HG03457 (cell line): ENCODE data around the gene GCKR.
"Not testable (repeated sequence)": the region's sequence is repeated elsewhere in the genome, so short reads cannot be mapped to it uniquely, and the experiment has no call there.

ENCODE experiments used
- ATAC-seq: cut with Tn5 transposase; IDR thresholded peaks from one replicate; pipeline ENCODE4 v1.9.1; 2021; ENCODE audit warnings: moderate number of reproducible peaks; ENCODE audit not compliant: unreplicated experiment

Gene GCKR

GRCh38 chr2:27509326-27509725 lies 12.7 kb downstream of the GCKR start:
- ATAC-seq: no peak

- ATAC-seq: no peak
Measured at GRCh38 chr2:27518113-27518781, 21.6 kb downstream of the GCKR start.

- no peak for ATAC-seq
Measured at GRCh38 chr2:27518782-27519113, 22.1 kb downstream of the GCKR start.

- no peak for ATAC-seq
Measured at GRCh38 chr2:27520316-27520715, 23.7 kb downstream of the GCKR start.

GRCh38 chr2:27522400-27522945 lies 25.8 kb downstream of the GCKR start:
- ATAC-seq: no peak

- ATAC-seq: no peak
Measured at GRCh38 chr2:27527182-27527581, 30.5 kb downstream of the GCKR start.

GRCh38 chr2:27531983-27532382 lies 35.3 kb downstream of the GCKR start:
- no peak for ATAC-seq

- ATAC-seq: no peak
Measured at GRCh38 chr2:27537287-27537686, 40.6 kb downstream of the GCKR start.

GRCh38 chr2:27538839-27539450 lies 42.3 kb downstream of the GCKR start:
- ATAC-seq: not testable (repeated sequence)

- ATAC-seq: not testable (repeated sequence)
Measured at GRCh38 chr2:27539649-27540048, 43.0 kb downstream of the GCKR start.

GRCh38 chr2:27544143-27544821 lies 47.6 kb downstream of the GCKR start:
- no peak for ATAC-seq

DNA sequence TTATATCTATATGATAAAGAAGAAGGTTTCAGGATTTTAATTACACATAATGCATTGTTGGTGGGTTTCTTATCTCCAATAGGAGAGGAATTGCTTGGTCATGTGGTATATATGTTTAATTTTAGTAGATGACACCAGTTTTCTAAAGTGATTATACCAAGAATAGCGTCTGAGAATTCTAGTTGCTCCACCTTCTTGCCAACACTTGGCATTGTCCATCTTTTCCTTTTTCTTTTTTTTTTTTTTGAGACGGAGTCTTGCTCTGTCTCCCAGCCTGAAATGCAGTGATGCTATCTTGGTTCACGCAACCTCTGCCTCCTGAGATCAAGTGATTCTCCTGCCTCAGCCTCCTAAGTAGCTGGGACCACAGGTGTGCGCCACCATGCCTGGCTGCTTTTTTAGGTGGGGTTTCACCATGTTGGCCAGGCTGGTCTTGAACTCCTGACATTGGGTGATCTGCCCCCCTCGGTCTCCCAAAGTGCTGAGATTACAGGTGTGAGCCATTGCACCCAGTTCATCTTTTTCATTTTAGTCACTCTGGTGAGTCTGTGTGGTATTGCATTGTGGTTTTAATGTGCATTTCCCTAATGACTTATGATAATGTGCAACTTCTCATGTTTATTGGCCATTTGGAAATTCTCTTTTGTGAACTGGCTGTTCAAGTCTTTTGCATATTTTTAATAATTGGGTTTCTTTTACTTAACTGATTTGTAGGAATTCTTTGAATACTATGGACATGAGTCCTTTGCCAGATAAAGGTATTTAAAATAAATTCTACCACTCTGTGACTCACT lies 48.9 kb downstream of the GCKR start:
- ATAC-seq: no peak

DNA sequence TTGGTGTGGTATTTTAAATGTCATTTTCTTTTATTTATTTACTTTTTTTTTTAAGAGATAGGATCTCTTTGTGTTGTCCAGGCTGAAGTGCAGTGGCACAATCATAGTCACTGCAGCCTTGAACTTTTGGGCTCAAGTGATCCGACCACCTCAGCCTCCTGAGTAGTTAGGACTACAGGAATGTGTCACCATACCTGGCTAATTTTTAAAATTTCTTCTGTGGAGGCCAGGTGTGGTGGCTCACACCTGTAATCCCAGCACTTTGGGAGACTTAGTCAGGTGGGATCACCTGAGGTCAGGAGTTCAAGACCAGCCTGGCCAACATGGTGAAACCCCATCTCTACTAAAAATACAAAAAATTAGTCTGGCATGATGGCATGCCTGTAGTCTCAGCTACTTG lies 52.7 kb downstream of the GCKR start:
- ATAC-seq: no peak

GRCh38 chr2:27551514-27551913 lies 54.9 kb downstream of the GCKR start:
- ATAC-seq: no peak

- ATAC-seq: no peak
Measured at GRCh38 chr2:27552941-27553340, 56.3 kb downstream of the GCKR start.

DNA sequence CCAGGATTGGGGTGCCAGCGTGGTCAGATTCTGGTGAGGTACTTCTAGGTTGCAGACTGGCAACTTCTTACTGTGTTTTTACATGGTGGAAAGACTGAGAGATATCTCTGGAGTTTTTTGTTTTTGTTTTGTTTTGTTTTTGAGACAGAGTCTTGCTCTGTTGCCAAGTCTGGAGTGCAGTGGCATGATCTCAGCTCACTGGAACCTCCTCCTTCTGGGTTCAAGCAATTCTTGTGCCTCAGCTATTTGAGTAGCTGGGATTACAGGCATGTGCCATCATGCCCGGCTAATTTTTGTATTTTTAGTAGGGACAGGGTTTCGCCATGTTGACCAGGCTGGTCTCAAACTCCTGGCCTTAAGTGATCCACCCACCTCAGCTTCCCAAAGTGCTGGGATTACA lies 57.8 kb downstream of the GCKR start:
- ATAC-seq: not testable (repeated sequence)

DNA sequence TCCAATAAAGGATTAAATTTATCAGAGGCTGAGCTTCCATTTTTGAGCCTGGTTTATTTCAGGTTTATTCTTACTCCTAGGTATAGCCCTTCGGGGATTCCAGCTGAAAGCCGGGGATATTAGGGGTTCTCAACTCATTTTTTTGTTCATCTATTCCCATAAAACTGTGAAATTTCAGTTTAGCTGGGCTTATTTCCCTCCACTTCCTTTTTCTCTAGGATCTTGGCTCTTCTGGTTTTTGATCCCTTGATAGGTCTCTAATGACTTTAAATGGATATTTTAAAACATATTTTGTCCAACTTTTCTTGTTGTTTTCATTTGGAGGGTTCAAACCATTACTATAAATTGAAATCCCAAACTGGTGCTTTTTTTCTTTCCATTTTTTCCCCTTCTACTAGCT lies 62.6 kb downstream of the GCKR start:
- ATAC-seq: no peak

- no peak for ATAC-seq
Measured at GRCh38 chr2:27561060-27561459, 64.4 kb downstream of the GCKR start.

DNA sequence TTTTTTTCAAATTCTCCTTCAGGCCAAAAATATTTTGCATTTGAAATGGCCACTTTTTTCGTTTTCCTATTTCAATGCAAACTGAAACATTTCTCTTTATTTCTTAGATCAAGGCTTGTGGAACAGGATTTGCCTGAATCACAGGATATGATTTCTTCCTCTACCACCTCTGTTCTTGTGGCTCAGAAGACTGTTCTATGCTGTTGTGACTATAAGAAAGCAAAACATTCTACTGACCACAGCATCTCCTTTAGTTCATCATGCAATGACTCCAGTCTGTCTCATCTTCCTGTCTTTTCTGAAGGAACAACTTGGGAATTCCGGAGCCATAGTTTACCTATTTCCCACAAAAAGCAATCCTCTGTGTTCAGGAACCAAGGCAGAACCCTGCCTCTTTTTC lies 70.0 kb downstream of the GCKR start:
- no peak for ATAC-seq

DNA sequence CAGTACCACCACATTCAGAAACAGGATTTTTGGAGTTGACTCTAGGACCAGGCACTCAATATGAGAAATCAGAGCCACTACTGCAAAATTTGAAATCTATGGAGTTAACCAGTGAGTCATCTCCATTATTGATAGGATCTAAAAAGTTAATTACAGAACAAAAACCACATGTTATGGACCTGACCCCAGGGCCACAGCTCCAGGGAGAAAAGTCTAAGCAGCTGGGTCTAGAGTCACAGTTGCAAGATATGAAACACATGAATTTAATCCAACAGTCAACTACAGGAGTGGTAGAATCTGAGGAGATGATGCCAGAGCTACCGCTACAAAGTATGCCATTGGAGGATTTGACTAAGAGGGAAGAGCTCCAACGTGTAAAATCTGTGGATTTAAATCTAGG lies 72.8 kb downstream of the GCKR start:
- ATAC-seq: no peak

- no peak for ATAC-seq
Measured at GRCh38 chr2:27571197-27571596, 74.6 kb downstream of the GCKR start.
